Erythroblast (primary cell): ENCODE results near the gene LONP2.

ENCODE experiments used
- GATA1 ChIP-seq: IDR thresholded peaks from 2 replicates; pipeline ENCODE4 v1.6.1; 2011; ENCODE audit warnings: low read depth, mild to moderate bottlenecking, control low read depth, low read length, moderate library complexity
- POLR2A ChIP-seq: IDR thresholded peaks from 2 replicates; pipeline ENCODE4 v1.6.1; 2011; ENCODE audit warnings: mild to moderate bottlenecking, low read length

DNA sequence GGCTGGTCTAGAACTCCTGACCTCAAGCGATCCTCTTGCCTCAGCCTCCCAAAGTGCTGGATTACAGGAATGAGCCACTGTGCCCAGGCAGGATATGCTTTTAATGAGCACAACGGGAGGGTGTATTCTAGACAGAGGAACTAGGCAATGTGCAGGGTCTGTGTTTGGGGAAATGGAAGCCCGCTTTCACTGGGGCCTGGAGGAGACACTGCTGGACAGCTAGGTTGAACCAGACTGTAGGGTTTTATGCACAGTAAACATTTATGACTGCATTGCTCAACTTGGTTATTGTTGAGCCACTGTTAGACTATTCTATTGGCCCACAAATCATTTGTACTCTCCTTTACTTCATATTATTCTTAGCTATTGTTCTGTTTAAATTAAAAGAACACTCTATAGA is 151.3 kb downstream of the LONP2 start:
- TF ChIP-seq POLR2A (no peak), GATA1 (no peak)
